PC-9 (cell line): ENCODE results near the gene HEBP2.

Source experiments
- CTCF ChIP-seq: fragments of 200-600 bp; sonication (generic); conservative IDR thresholded peaks from 2 replicates; pipeline ENCODE4 v1.6.1; 2017; ENCODE audit warnings: mixed run types, antibody characterized with exemption, mild to moderate bottlenecking, moderate library complexity
- EZH2 ChIP-seq: fragments of 200-600 bp; sonication (generic); IDR thresholded peaks from 2 replicates; pipeline ENCODE4 v1.8.0; 2017; ENCODE audit warnings: antibody characterized with exemption, low read depth

- TF ChIP-seq CTCF, result no peak
- TF ChIP-seq EZH2, result no peak
These were observed 22.6 kb downstream of the HEBP2 start for GRCh38 chr6:138426500-138427123.
